ENCODE results near the gene GNAQ.

Gene GNAQ

GRCh38 chr9:78040726-78041125 is 9.1 kb upstream of the GNAQ start:
- no peaks in the 10 kb centered on the region for H3K36me3 ChIP-seq (ENCODE audit: control insufficient read depth, low read length)
- no peaks in the 10 kb centered on the region for H3F3A ChIP-seq (ENCODE audit: control insufficient read depth, insufficient read depth)
- no peak for TF ChIP-seq EZH2phosphoT487 (IDR thresholded peaks at IDR 0.05; ENCODE audit: borderline replicate concordance, low read length)
- TF ChIP-seq, protein P1, sequence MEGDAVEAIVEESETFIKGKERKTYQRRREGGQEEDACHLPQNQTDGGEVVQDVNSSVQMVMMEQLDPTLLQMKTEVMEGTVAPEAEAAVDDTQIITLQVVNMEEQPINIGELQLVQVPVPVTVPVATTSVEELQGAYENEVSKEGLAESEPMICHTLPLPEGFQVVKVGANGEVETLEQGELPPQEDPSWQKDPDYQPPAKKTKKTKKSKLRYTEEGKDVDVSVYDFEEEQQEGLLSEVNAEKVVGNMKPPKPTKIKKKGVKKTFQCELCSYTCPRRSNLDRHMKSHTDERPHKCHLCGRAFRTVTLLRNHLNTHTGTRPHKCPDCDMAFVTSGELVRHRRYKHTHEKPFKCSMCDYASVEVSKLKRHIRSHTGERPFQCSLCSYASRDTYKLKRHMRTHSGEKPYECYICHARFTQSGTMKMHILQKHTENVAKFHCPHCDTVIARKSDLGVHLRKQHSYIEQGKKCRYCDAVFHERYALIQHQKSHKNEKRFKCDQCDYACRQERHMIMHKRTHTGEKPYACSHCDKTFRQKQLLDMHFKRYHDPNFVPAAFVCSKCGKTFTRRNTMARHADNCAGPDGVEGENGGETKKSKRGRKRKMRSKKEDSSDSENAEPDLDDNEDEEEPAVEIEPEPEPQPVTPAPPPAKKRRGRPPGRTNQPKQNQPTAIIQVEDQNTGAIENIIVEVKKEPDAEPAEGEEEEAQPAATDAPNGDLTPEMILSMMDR (IDR thresholded peaks at IDR 0.05; ENCODE audit: low read depth, low read length, poor library complexity, severe bottlenecking), result no peak
- no peak overlapping the region for H3K4me2 ChIP-seq (ENCODE audit: low read length)
- no peaks in the 10 kb centered on the region for H3K9me3 ChIP-seq (ENCODE audit: control insufficient read depth, insufficient read depth, low read length)
- no peaks in the 10 kb centered on the region for H3K9me2 ChIP-seq (replicated peaks; ENCODE audit: control insufficient read depth, low read length)
- H3K4me1 ChIP-seq (ENCODE audit: control insufficient read depth, low read length), result no peaks in the 10 kb centered on the region
- no peak overlapping the region for H3K27ac ChIP-seq (ENCODE audit: low read depth, low read length)
- peaks cover 9% of the 10 kb centered on the region for H3K27me3 ChIP-seq (ENCODE audit: control insufficient read depth, low read length)
- no peak overlapping the region for H3K4me3 ChIP-seq (ENCODE audit: low read length)
- H4K20me1 ChIP-seq (ENCODE audit: control insufficient read depth, insufficient read depth, low read depth, low read length), result no peaks in the 10 kb centered on the region
- H3K79me2 ChIP-seq (ENCODE audit: control insufficient read depth, low read length), result no peaks in the 10 kb centered on the region

GRCh38 chr9:78038620-78039300 is 7.1 kb upstream of the GNAQ start:
- Histone ChIP-seq H3K4me3 (ENCODE audit: low read length) (no peak overlapping the region), H3K4me1 (ENCODE audit: control insufficient read depth, low read length) (no peaks in the 10 kb centered on the region), H3K9me3 (ENCODE audit: control insufficient read depth, insufficient read depth, low read length) (no peaks in the 10 kb centered on the region), H3K4me2 (ENCODE audit: low read length) (no peak overlapping the region), H3F3A (ENCODE audit: control insufficient read depth, insufficient read depth) (no peaks in the 10 kb centered on the region), H4K20me1 (ENCODE audit: control insufficient read depth, insufficient read depth, low read depth, low read length) (no peaks in the 10 kb centered on the region), H3K36me3 (ENCODE audit: control insufficient read depth, low read length) (no peaks in the 10 kb centered on the region), H3K27ac (ENCODE audit: low read depth, low read length) (no peak overlapping the region), H3K79me2 (ENCODE audit: control insufficient read depth, low read length) (no peaks in the 10 kb centered on the region), H3K27me3 (ENCODE audit: control insufficient read depth, low read length) (peaks cover 21% of the 10 kb centered on the region), H3K9me2 (replicated peaks; ENCODE audit: control insufficient read depth, low read length) (no peaks in the 10 kb centered on the region)
- TF ChIP-seq, protein P1 (IDR thresholded peaks at IDR 0.05; ENCODE audit: low read depth, low read length, poor library complexity, severe bottlenecking), result no peak
- no peak for TF ChIP-seq EZH2phosphoT487 (IDR thresholded peaks at IDR 0.05; ENCODE audit: borderline replicate concordance, low read length)

DNA sequence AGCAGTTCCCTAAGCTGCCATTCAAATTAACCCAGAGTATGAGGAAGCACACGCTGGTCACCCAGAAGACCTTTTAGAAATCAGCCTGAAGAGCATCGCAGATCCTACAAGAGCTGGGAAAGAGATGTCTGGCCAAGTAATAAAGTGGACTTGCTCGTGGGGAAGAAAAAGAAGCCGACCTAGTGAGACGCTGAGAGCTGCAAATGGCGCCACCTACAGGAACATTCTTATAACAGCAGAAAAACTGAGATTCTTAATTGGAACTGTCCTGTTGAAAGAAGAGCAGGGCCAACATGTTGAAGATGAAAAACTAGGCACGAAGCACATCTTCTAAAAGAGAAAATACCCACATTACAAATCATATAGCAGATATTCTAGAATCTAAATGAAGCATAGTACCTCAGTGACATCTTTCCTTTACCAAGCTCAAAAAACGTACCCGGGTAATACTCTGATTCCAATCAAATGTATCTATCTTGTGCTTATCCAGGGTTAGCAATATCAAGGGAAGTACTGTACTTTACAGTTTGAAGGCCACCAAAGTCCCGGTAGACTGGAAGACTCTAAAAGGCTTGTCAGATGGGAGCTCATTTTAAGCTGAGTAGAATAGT is 3.9 kb upstream of the GNAQ start:
- no peak overlapping the region for H3K27ac ChIP-seq (ENCODE audit: low read depth, low read length)
- H3K4me1 ChIP-seq (ENCODE audit: control insufficient read depth, low read length), result no peaks in the 10 kb centered on the region
- H3K36me3 ChIP-seq (ENCODE audit: control insufficient read depth, low read length), result no peaks in the 10 kb centered on the region
- H3K4me2 ChIP-seq (ENCODE audit: low read length), result no peak overlapping the region
- TF ChIP-seq, protein P1 (IDR thresholded peaks at IDR 0.05; ENCODE audit: low read depth, low read length, poor library complexity, severe bottlenecking), result peak; percentile 73
- TF ChIP-seq EZH2phosphoT487 (IDR thresholded peaks at IDR 0.05; ENCODE audit: borderline replicate concordance, low read length), result no peak
- H3F3A ChIP-seq (ENCODE audit: control insufficient read depth, insufficient read depth), result no peaks in the 10 kb centered on the region
- H3K4me3 ChIP-seq (ENCODE audit: low read length), result no peak overlapping the region
- no peaks in the 10 kb centered on the region for H3K9me3 ChIP-seq (ENCODE audit: control insufficient read depth, insufficient read depth, low read length)
- H3K9me2 ChIP-seq (replicated peaks; ENCODE audit: control insufficient read depth, low read length), result no peaks in the 10 kb centered on the region
- H3K79me2 ChIP-seq (ENCODE audit: control insufficient read depth, low read length), result no peaks in the 10 kb centered on the region
- peaks cover 29% of the 10 kb centered on the region for H3K27me3 ChIP-seq (ENCODE audit: control insufficient read depth, low read length)
- no peaks in the 10 kb centered on the region for H4K20me1 ChIP-seq (ENCODE audit: control insufficient read depth, insufficient read depth, low read depth, low read length)

All from DOHH2 (cell line).